Activated T-cell treated with anti-CD3 and anti-CD28 coated beads, Interleukin-2, amount 50 U/mL, for 4 hours (primary cell): Measurements from ENCODE around the gene TLX3. TPM values are rescaled to one million over a fixed set of nuclear protein-coding genes. Genes with fewer than 3 reads are reported as not detected.
"Not testable (repeated sequence)": the region's sequence is repeated elsewhere in the genome, so short reads cannot be mapped to it uniquely, and the experiment has no call there.

ENCODE experiments used
- ATAC-seq, 2 donors: fragments of 200-7000 bp; cut with Tn5 transposase; one replicate each; pipeline ENCODE4 v1.10.0; 2021
- DNase-seq: peaks from one replicate; pipeline ENCODE4 v3.0.0-alpha.2; 2020
- H3K27me3 Mint-ChIP-seq: one replicate; pipeline ENCODE4 v1.8.0; 2021; ENCODE audit warnings: low read depth, mixed read lengths
- H3K36me3 Mint-ChIP-seq: one replicate; pipeline ENCODE4 v1.8.0; 2022; ENCODE audit warnings: mixed read lengths; ENCODE audit not compliant: insufficient read depth
- H3K4me1 Mint-ChIP-seq: one replicate; pipeline ENCODE4 v1.8.0; 2021; ENCODE audit warnings: low read depth, mixed read lengths
- H3K4me3 Mint-ChIP-seq: one replicate; pipeline ENCODE4 v1.8.0; 2021; ENCODE audit warnings: mild to moderate bottlenecking, moderate library complexity, mixed read lengths
- H3K9me3 Mint-ChIP-seq: one replicate; pipeline ENCODE4 v1.8.0; 2021; ENCODE audit warnings: mixed read lengths
- total RNA-seq, 3 donors: library from RNA; stranded (reverse); gene quantifications; one replicate each; pipeline ENCODE4 v1.2.1, GENCODE V29; 2021

The TLX3 gene
- total RNA-seq, 3 donors from 2014 or later = not detected

DNA sequence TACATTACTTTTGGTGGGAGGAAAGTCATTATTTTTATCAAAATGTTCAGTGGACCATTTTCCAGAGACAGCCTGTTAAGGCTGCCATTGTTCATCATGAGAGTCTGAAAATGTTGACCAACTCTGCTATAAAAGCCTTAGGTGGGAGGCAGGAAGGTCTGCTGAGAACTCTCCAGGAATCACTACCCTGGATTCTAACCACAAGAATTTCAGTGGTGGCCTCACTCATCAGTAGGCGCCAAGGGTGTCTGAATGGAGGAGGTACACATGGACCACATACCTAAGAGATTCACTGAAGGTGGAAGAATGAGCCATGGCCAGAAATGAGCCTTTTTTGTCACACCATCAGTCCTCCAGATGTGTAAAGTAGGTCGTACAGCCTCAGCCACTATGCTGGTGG is 21.0 kb upstream of the TLX3 start:
- H3K9me3 Mint-ChIP-seq = no peaks in the 10 kb centered on the region
- no peak for DNase-seq
- ATAC-seq = no peak
- no peaks in the 10 kb centered on the region for H3K4me1 Mint-ChIP-seq
- no peak overlapping the region for H3K4me3 Mint-ChIP-seq
- no peaks in the 10 kb centered on the region for H3K36me3 Mint-ChIP-seq
- H3K27me3 Mint-ChIP-seq = peaks cover 20% of the 10 kb centered on the region

GRCh38 chr5:171291371-171291770 is 17.7 kb upstream of the TLX3 start:
- no peak for ATAC-seq
- Mint-ChIP-seq H3K4me1 (no peaks in the 10 kb centered on the region), H3K27me3 (peaks cover 16% of the 10 kb centered on the region), H3K4me3 (no peak overlapping the region), H3K9me3 (no peaks in the 10 kb centered on the region), H3K36me3 (no peaks in the 10 kb centered on the region)
- DNase-seq = no peak

DNA sequence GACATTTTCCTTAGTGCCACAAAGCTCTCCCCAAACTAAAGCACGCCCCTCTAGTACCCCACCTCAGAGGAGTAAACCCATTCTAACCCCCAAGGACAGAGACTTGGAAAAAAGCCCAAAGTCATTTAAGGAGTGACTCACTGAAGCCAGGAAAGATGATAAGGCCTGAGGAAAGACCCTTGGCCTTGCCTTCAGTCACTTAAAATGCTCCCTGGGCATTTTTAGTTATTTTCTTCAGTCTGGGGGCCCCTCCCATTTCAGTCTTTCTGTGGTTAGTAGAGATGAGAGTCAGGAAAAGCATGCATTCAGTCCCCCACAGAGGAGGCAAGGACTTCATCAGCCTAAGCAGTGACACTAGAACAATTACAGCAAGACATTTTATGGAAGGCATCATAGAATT is 13.7 kb upstream of the TLX3 start:
- Mint-ChIP-seq H3K36me3 (no peaks in the 10 kb centered on the region), H3K4me1 (no peaks in the 10 kb centered on the region), H3K4me3 (no peak overlapping the region), H3K9me3 (no peaks in the 10 kb centered on the region), H3K27me3 (peaks cover 6% of the 10 kb centered on the region)
- no peak for ATAC-seq
- DNase-seq = no peak

DNA sequence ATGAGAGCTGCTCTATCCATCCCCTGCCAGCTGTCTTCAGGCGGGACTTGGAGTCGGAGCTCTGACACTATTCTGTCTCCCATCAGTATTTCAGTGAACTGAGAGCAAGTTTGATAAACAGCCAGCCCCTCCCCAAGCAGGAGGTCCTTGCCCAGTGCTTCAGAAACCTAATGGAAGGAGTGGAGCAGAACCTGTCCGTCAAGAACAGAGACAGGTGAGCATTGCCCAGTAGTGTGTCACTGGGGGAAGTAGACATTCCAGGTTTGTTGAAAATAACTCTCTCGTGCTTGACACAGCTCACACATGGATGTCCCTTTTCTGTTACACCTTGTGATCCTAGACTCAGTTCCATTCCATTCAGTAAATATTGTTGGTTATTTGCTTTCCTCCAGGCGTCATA is 13.2 kb upstream of the TLX3 start:
- Mint-ChIP-seq H3K9me3 (no peaks in the 10 kb centered on the region), H3K4me1 (no peaks in the 10 kb centered on the region), H3K4me3 (no peak overlapping the region), H3K36me3 (no peaks in the 10 kb centered on the region), H3K27me3 (peaks cover 6% of the 10 kb centered on the region)
- ATAC-seq = no peak
- no peak for DNase-seq

- H3K4me1 Mint-ChIP-seq, H3K36me3 Mint-ChIP-seq, H3K9me3 Mint-ChIP-seq, DNase-seq, H3K4me3 Mint-ChIP-seq, ATAC-seq: not testable (repeated sequence)
- H3K27me3 Mint-ChIP-seq = peaks cover 18% of the 10 kb centered on the region
Measured at GRCh38 chr5:171297941-171298340, 11.1 kb upstream of the TLX3 start.

- H3K27me3 Mint-ChIP-seq = peaks cover 29% of the 10 kb centered on the region
- no peaks in the 10 kb centered on the region for H3K4me1 Mint-ChIP-seq
- H3K9me3 Mint-ChIP-seq = no peaks in the 10 kb centered on the region
- no peak overlapping the region for H3K4me3 Mint-ChIP-seq
- DNase-seq = no peak
- no peak for ATAC-seq
- H3K36me3 Mint-ChIP-seq = no peaks in the 10 kb centered on the region
Measured at GRCh38 chr5:171299228-171299627, 9.8 kb upstream of the TLX3 start.

- no peak for ATAC-seq
- Mint-ChIP-seq H3K36me3 (no peaks in the 10 kb centered on the region), H3K27me3 (peaks cover 34% of the 10 kb centered on the region), H3K9me3 (no peaks in the 10 kb centered on the region), H3K4me3 (no peak overlapping the region), H3K4me1 (no peaks in the 10 kb centered on the region)
- no peak for DNase-seq
Measured at GRCh38 chr5:171299851-171300250, 9.2 kb upstream of the TLX3 start.

- ATAC-seq = no peak
- no peak for DNase-seq
- Mint-ChIP-seq H3K4me3 (no peak overlapping the region), H3K27me3 (peaks cover 37% of the 10 kb centered on the region), H3K9me3 (no peaks in the 10 kb centered on the region), H3K36me3 (no peaks in the 10 kb centered on the region), H3K4me1 (no peaks in the 10 kb centered on the region)
Measured at GRCh38 chr5:171300358-171300757, 8.7 kb upstream of the TLX3 start.

GRCh38 chr5:171306166-171306565 is 2.9 kb upstream of the TLX3 start:
- DNase-seq (no peak), ATAC-seq (no peak)
- no peak overlapping the region for H3K4me3 Mint-ChIP-seq
- no peaks in the 10 kb centered on the region for H3K9me3 Mint-ChIP-seq
- H3K27me3 Mint-ChIP-seq = peaks cover 71% of the 10 kb centered on the region
- H3K36me3 Mint-ChIP-seq = no peaks in the 10 kb centered on the region
- peaks cover 13% of the 10 kb centered on the region for H3K4me1 Mint-ChIP-seq

DNA sequence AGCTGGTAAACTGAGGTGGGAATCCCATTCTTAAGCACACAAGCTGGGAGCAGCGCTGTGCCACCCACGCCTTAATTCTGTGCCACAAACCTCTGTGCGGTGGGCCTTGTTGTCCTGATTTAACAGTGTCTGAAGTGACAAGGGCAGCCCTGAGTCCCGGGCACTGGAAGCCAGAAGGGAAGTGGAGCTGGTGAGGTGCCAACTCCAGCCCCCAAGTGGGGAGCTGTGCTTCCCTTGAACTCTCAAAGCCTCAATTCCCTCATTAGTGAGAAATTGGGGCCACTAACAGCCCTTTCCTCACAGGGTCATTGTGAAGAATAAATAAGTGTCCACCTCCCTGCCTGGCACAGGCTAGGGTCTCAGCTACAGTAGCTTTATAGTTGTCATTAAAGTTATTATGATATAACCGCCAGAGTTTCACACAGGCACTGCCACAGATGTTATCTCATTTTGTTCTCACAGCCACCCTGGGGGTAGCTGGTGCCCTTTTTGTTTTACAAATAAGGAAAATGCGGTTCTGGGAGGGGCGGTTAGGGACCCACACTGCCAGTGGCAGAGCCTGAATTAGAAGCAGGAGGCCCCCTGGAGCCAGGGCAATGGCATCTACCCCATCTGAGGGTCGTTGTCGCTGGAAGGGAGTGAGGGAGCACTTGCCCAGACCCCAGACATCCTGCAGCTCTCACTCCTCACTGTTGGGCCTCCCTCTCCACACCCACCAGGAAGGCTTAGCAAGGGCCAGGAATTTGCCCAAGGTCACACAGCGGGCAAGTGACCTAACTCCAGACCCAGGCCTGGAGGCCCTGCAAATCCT is 2.1 kb upstream of the TLX3 start:
- Mint-ChIP-seq H3K4me1 (peaks cover 13% of the 10 kb centered on the region), H3K9me3 (no peaks in the 10 kb centered on the region), H3K36me3 (no peaks in the 10 kb centered on the region), H3K4me3 (no peak overlapping the region), H3K27me3 (peaks cover 68% of the 10 kb centered on the region)
- no peak for DNase-seq
- no peak for ATAC-seq

GRCh38 chr5:171307789-171308452 is 1.1 kb upstream of the TLX3 start:
- Mint-ChIP-seq H3K36me3 (no peaks in the 10 kb centered on the region), H3K4me3 (no peak overlapping the region)

GRCh38 chr5:171309276-171310211 is 496 bp downstream of the TLX3 start:
- Mint-ChIP-seq H3K4me3 (no peak overlapping the region), H3K9me3 (no peaks in the 10 kb centered on the region), H3K27me3 (peaks cover 67% of the 10 kb centered on the region), H3K36me3 (no peaks in the 10 kb centered on the region), H3K4me1 (peaks cover 26% of the 10 kb centered on the region)
- DNase-seq (no peak), ATAC-seq (no peak)

More at GRCh38 chr5:171307789-171308452, 1.1 kb upstream of the TLX3 start:
- ATAC-seq (no peak), DNase-seq (no peak)
- Mint-ChIP-seq H3K9me3 (no peaks in the 10 kb centered on the region), H3K27me3 (peaks cover 68% of the 10 kb centered on the region), H3K4me1 (peaks cover 19% of the 10 kb centered on the region)

DNA sequence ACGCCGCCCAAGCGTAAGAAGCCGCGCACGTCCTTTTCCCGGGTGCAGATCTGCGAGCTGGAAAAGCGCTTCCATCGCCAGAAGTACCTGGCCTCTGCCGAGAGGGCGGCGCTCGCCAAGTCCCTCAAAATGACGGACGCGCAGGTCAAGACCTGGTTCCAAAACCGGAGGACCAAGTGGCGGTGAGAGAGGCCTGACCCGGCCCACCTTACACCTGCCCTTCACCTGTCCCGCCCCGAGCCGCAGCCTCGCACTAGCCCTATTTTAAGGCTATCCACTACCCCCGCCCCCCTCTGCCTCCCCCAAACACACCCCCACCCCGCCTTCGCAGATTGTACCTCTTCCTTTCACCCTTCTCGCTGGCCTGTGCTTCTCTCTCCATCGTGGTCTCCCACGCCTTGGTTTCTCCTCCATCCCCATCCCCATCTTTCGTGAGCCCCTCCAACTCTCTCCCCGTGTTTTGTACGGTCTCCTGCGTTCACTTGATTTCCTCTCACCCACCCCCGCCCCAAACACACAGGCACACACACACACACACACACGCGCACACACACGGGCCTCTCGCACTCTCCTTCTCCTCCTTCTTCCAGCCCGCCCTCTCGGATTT is 1.3 kb downstream of the TLX3 start:
- H3K4me1 Mint-ChIP-seq = peaks cover 26% of the 10 kb centered on the region
- ATAC-seq (no peak), DNase-seq (no peak)
- H3K9me3 Mint-ChIP-seq = no peaks in the 10 kb centered on the region
- H3K27me3 Mint-ChIP-seq = peaks cover 69% of the 10 kb centered on the region
- H3K4me3 Mint-ChIP-seq = no peak overlapping the region
- no peaks in the 10 kb centered on the region for H3K36me3 Mint-ChIP-seq

DNA sequence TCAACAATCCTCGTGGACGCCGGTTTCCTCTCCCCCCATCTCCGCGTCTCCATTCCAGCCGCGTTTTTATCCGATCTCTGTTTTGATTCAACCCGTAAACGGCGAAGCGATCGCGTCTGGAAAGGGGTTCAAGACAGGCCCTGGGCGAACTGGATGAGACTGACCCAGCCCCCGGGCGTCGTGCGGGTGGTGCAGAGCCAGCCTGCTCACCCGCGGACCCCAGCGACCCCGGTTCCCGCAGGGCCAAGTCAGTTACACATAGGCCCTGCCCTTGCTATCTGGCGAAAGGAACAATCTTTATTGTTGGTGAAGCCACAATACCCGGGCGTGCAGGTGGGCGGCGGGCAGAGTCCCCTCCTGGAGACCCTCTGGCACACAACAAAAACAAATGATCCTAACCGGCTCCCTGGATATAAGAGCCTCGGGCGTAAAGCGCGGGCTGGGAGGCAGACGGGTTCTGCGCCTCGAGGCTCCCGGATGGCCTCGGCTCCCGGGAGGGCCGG is 1.8 kb downstream of the TLX3 start:
- H3K4me1 Mint-ChIP-seq = peaks cover 26% of the 10 kb centered on the region
- DNase-seq = no peak
- ATAC-seq = no peak
- no peak overlapping the region for H3K4me3 Mint-ChIP-seq
- peaks cover 68% of the 10 kb centered on the region for H3K27me3 Mint-ChIP-seq
- no peaks in the 10 kb centered on the region for H3K9me3 Mint-ChIP-seq
- no peaks in the 10 kb centered on the region for H3K36me3 Mint-ChIP-seq
